A673 (cell line): ENCODE data around the gene ABCA13. TPM values are rescaled to one million over a fixed set of nuclear protein-coding genes. Genes with fewer than 3 reads are reported as not detected.

Experiments
- BruUV-seq: library from RNA; stranded (reverse); fragments of 400-500 nt; replicated peaks from 2 replicates; lab custom pipeline; 2021; lab: Mats Ljungman, UMichigan
- CTCF ChIA-PET: fragments of 300-600 bp; sonication (Branson Sonifier 250); formaldehyde crosslinking; loops from one replicate; lab custom pipeline; 2022; ENCODE audit warnings: antibody characterized with exemption; lab: Charles Lee
- POLR2A ChIA-PET: fragments of 300-600 bp; sonication (Branson Sonifier 250); formaldehyde crosslinking; loops from one replicate; lab custom pipeline; 2022; ENCODE audit warnings: antibody characterized with exemption; ENCODE audit not compliant: low non-redundant PET; lab: Charles Lee
- DNase-seq: peaks from one replicate; pipeline ENCODE4 v3.0.0-alpha.2; 2015; ENCODE audit warnings: low spot score
- H3K27ac ChIP-seq: fragments of 200-600 bp; sonication (generic); 2 replicates; pipeline ENCODE4 v1.5.1; 2016; ENCODE audit warnings: mixed run types, low read depth, mild to moderate bottlenecking, mixed read lengths, antibody characterized with exemption, low read length; ENCODE audit not compliant: poor library complexity, severe bottlenecking
- H3K27me3 ChIP-seq: fragments of 200-600 bp; sonication (generic); replicated peaks from 2 replicates; pipeline ENCODE4 v1.6.1; 2017; ENCODE audit warnings: mixed run types, low read depth, mild to moderate bottlenecking, mixed read lengths, antibody characterized with exemption, low read length; ENCODE audit not compliant: insufficient read depth, poor library complexity
- H3K36me3 ChIP-seq: fragments of 200-600 bp; sonication (generic); 2 replicates; pipeline ENCODE4 v1.6.1; 2016; ENCODE audit warnings: mixed run types, mild to moderate bottlenecking, mixed read lengths, antibody characterized with exemption, low read length; ENCODE audit not compliant: insufficient read depth, poor library complexity, severe bottlenecking
- H3K4me1 ChIP-seq: fragments of 200-600 bp; sonication (generic); 2 replicates; pipeline ENCODE4 v1.6.1; 2017; ENCODE audit warnings: mixed run types, mild to moderate bottlenecking, mixed read lengths, antibody characterized with exemption, low read length; ENCODE audit not compliant: insufficient read depth, poor library complexity, severe bottlenecking
- H3K4me3 ChIP-seq: fragments of 200-600 bp; sonication (generic); 2 replicates; pipeline ENCODE4 v1.5.1; 2016; ENCODE audit warnings: low read depth, mixed run types, mild to moderate bottlenecking, mixed read lengths, low read length; ENCODE audit not compliant: poor library complexity, severe bottlenecking
- H3K9me3 ChIP-seq: fragments of 200-600 bp; sonication (generic); 2 replicates; pipeline ENCODE4 v1.6.1; 2016; ENCODE audit warnings: mixed run types, low read depth, mild to moderate bottlenecking, mixed read lengths, antibody characterized with exemption, low read length; ENCODE audit not compliant: poor library complexity, severe bottlenecking
- EZH2 ChIP-seq: fragments of 200-600 bp; sonication (generic); IDR thresholded peaks from 2 replicates; pipeline ENCODE4 v1.6.1; 2017; ENCODE audit warnings: borderline replicate concordance, low read depth, mild to moderate bottlenecking, mixed read lengths, antibody characterized with exemption, low read length; ENCODE audit not compliant: poor library complexity, severe bottlenecking
- intact Hi-C: fragments of 100-400 bp; cut with micrococcal nuclease; formaldehyde crosslinking; loops from one replicate; pipeline ENCODE4 v1.10.0; 2022; ENCODE audit not compliant: unreplicated experiment
- total RNA-seq: library from RNA; stranded (reverse); gene quantifications from 2 replicates; pipeline ENCODE4 v1.2.3, GENCODE V29; 2021
- TF ChIP-seq, protein P1 (sequence below): fragments of 300-800, 200-600 bp; sonication (generic); conservative IDR thresholded peaks from 2 replicates; pipeline ENCODE4 v1.5.1; 2017; ENCODE audit warnings: low read depth, mild to moderate bottlenecking, antibody characterized with exemption, low read length, moderate library complexity, mixed read lengths

Gene ABCA13
- total RNA-seq, 1 experiment from 2014 or later = 15.6 TPM

DNA sequence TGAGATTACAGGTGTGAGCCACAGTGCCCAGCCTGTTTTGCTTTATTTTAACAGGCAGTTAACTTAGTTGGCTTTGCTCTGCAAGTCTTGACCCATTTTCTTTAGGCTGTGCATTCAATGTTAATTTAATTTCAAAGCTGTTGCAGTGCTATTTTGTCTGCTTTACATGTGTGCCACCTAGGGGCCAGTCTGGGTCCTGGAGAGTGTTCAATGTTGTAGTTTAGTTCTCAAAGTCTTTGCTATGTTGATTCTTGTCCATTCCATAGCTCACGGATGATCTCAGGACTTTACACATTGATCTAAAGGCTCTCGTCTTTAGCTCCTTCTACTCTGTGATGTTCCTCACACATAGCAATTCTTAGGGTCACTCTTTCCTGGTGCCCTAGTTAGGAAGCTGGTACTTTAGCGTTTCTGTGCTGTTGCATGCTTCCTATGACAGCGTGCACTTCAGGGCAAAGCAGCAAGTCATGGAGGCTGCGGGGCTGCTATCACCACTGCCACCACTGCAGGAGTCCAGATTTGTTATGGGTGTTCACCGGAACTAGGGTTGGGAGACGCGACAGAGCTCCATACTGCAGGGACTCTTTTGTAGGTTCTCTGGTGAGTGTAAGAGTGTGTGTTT is 16.4 kb upstream of the ABCA13 start:
- ChIA-PET POLR2A (no interaction called here), CTCF (interaction anchor here (0.6 to 1.1 kb wide), 5 partner anchors 14 to 242 kb away, joined by 3 to 5 read pairs (median 4); no protein-coding TSS in a partner anchor)
- BruUV-seq = no TSS peak
- H3K36me3 ChIP-seq = no peaks in the 10 kb centered on the region
- no peaks in the 10 kb centered on the region for H3K9me3 ChIP-seq
- no peak overlapping the region for H3K27ac ChIP-seq
- H3K27me3 ChIP-seq = no peaks in the 10 kb centered on the region
- no peak for TF ChIP-seq EZH2
- TF ChIP-seq, protein P1, sequence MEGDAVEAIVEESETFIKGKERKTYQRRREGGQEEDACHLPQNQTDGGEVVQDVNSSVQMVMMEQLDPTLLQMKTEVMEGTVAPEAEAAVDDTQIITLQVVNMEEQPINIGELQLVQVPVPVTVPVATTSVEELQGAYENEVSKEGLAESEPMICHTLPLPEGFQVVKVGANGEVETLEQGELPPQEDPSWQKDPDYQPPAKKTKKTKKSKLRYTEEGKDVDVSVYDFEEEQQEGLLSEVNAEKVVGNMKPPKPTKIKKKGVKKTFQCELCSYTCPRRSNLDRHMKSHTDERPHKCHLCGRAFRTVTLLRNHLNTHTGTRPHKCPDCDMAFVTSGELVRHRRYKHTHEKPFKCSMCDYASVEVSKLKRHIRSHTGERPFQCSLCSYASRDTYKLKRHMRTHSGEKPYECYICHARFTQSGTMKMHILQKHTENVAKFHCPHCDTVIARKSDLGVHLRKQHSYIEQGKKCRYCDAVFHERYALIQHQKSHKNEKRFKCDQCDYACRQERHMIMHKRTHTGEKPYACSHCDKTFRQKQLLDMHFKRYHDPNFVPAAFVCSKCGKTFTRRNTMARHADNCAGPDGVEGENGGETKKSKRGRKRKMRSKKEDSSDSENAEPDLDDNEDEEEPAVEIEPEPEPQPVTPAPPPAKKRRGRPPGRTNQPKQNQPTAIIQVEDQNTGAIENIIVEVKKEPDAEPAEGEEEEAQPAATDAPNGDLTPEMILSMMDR = peak; percentile 71
- H3K4me3 ChIP-seq = no peak overlapping the region
- DNase-seq = peak; percentile 61
- no peaks in the 10 kb centered on the region for H3K4me1 ChIP-seq
- intact Hi-C loops = loop anchor here (2.0 kb wide), 1 partner anchor 210 kb away; no protein-coding TSS in a partner anchor

DNA sequence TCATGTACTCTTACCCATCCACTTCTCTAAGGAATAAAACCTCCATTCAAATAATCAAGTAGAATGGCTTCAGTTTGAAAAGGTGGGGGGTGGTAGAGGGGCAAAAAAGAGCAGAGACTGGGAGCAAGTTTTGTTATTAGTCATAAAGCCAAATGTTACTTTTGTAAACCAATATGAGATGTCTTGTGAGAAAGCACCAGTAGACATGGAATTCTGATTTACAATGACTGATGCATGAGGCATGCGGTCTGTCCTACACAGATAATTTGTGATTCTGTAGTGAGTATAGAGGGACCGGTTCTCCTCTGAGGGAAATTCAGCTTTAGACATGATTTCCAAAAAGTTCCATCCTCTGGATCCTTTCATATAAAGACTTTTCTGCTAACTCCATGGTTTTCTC is 12.9 kb upstream of the ABCA13 start:
- Histone ChIP-seq H3K4me3 (no peak overlapping the region), H3K9me3 (no peaks in the 10 kb centered on the region), H3K4me1 (no peaks in the 10 kb centered on the region), H3K27me3 (no peaks in the 10 kb centered on the region), H3K36me3 (no peaks in the 10 kb centered on the region), H3K27ac (no peak overlapping the region)
- POLR2A ChIA-PET = no interaction called here
- CTCF ChIA-PET = no interaction called here
- TF ChIP-seq, protein P1 = no peak
- TF ChIP-seq EZH2 = no peak
- no TSS peak for BruUV-seq
- intact Hi-C loops = no loop called here
- no peak for DNase-seq

DNA sequence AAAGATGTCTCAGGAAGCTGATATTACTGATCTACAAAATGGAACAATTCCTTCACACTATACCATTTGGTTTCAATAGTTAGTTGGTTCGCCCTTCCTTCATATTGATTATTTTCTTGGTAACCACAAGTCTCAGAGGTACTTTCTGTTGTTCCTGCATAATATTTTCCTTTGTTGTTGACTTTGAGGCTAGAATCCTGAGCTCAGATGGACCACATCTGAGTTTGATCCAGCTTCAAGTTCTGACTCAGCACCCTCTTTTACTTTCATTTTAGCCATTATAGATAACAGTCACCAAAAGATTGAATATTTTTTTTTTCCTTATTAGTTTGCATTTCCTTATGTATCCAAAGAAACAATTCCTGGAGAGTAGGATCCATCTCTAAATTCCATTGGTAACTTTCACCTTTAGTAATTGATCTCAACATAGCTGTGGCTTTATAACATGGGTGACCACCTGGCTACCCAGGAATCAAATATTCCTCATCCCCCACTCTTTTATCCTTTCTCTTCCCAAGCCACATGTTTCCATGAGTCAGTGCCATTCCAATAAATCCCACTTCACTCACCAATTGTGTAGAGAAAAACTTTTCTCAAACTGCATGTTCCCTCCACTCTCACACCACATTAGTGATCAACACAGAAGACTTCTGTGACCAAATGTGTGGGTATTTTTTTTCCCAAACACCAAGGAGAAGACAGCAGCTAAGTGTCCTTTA is 9.7 kb upstream of the ABCA13 start:
- Histone ChIP-seq H3K36me3 (no peaks in the 10 kb centered on the region), H3K4me1 (no peaks in the 10 kb centered on the region), H3K9me3 (no peaks in the 10 kb centered on the region), H3K27ac (no peak overlapping the region), H3K27me3 (no peaks in the 10 kb centered on the region), H3K4me3 (no peak overlapping the region)
- no TSS peak for BruUV-seq
- DNase-seq = no peak
- TF ChIP-seq, protein P1 = no peak
- TF ChIP-seq EZH2 = no peak
- intact Hi-C loops = no loop called here
- ChIA-PET POLR2A (no interaction called here), CTCF (no interaction called here)
